ENCODE results near the gene TMEM129.

GRCh38 chr4:1712216-1713002 lies 8.7 kb downstream of the TMEM129 start, which contains the start of gene SLBP:
- no peak for TF ChIP-seq CTCF (IDR thresholded peaks at IDR 0.05)
- peak; percentile 65 to 96 for TF ChIP-seq POLR2A (IDR thresholded peaks at IDR 0.05)
